HG03159 (cell line): ENCODE data around the gene TAF8.

Experiments used
- ATAC-seq: cut with Tn5 transposase; IDR thresholded peaks from one replicate; pipeline ENCODE4 v1.9.1; 2021; ENCODE audit warnings: mild to moderate bottlenecking, moderate library complexity; ENCODE audit not compliant: unreplicated experiment

TAF8 gene

GRCh38 chr6:42095094-42095493 is 44.8 kb downstream of the TAF8 start:
- ATAC-seq: no peak

- ATAC-seq: no peak
Observed at GRCh38 chr6:42095776-42096541, 45.6 kb downstream of the TAF8 start.

DNA sequence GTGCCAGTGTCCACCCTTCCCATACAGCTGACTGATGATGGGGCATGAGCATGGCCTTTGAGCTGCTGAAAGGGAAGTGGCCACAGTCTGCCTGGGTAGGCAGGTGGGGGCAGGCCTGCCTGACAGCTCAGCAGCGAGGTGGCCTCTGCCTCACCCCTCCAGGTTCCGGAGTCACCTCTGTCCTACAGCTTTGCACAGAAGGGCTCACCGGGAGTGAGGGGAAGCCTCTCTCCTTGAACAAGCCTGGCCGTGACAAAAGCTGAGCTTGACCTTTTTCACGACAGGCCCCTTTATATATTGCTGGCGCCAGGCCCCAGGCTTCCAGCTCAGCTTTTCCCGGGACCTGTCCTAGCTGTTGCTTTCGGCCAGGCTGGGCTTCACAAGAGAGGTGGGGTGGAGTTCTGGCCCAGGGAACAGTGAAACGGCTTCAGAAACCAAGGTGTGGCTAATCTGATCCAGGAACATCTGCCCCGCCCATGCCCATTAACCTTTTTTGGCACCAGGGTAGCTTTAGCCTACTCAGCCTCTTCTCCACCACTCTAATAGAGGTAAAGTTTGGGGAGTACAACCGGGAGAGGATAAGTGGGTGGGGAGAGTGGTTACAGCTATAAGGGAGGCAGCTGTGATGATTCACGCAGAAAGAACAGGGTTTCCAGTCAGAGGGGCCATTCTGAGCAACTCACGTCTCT is 49.2 kb downstream of the TAF8 start:
- ATAC-seq: no peak

- ATAC-seq: no peak
Observed at GRCh38 chr6:42100029-42100901, 49.9 kb downstream of the TAF8 start.

DNA sequence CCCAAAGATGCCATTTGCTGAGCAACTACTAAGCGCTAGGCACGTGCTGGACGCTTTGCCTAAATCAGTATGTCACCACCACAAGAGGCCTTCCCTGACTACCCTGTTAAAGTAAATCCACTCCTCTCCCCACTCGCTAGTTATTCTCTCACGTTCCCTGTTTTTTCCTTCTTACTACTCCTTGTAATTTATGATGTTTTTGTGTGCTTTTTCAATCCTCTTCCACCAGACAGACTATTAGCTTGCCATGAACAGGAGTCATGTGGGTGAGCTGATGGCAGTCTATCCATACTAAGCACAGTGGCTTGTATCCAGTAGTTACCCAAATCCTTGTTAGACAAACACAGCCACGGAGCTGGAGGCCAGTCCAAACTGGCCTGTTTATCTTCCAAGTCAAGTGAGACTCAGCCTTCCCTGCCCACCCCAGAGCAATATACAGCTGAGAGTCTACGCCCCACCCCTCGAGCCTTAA is 50.9 kb downstream of the TAF8 start:
- no peak for ATAC-seq

- no peak for ATAC-seq
Observed at GRCh38 chr6:42103216-42103615, 52.9 kb downstream of the TAF8 start.

GRCh38 chr6:42103753-42104094 is 53.4 kb downstream of the TAF8 start:
- no peak for ATAC-seq

- ATAC-seq: peak; percentile 70
Observed at GRCh38 chr6:42104095-42104803, 53.9 kb downstream of the TAF8 start.

- no peak for ATAC-seq
Observed at GRCh38 chr6:42104804-42105125, 54.4 kb downstream of the TAF8 start.

DNA sequence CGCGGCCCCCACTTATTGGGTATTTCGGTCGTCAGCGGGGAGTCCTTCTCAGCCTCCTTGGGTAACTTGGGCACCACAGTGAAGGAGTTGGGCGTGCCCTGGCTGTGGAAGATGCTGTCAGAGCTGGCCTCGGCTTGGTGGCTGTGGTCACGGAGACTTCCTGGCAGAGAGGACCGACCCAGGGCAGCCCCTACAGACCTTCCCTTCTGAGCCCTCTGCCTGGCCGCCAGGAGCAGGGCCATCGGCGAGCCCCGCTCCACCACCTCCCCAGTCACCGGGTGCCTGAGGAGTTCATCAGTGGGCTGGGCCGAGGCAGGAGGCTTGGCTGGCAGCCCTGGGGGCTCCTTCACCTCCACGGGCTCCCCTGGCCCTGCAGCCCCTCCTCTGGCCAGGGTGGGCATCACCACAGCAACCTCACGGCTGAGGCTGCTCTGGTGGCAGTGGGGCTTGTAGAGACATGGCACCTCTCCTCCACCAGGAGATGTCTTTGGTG is 54.9 kb downstream of the TAF8 start:
- ATAC-seq: no peak

DNA sequence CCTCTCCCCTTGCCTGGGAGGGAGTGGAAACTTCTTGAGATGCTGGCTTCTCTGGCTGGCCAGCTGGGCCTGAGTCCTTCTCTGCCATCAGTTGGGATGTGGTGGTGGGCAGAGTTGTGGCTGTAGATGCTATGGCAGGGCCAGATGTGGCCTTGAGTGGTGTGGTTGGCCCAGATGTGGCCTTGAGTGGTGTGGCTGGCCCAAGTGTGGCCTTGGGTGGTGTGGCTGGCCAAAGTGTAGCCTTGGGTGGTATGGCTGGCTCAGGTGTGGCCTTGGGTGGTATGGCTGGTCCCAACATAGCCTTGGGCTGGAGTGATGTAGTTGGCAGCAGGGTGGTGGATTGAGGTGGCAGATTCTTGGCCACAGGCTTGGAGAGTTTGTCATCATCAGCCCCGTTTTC is 55.4 kb downstream of the TAF8 start:
- ATAC-seq: no peak

GRCh38 chr6:42106112-42107023 is 56.0 kb downstream of the TAF8 start:
- ATAC-seq: no peak

GRCh38 chr6:42108071-42108470 is 57.7 kb downstream of the TAF8 start:
- no peak for ATAC-seq

- no peak for ATAC-seq
Observed at GRCh38 chr6:42110683-42111082, 60.4 kb downstream of the TAF8 start.

DNA sequence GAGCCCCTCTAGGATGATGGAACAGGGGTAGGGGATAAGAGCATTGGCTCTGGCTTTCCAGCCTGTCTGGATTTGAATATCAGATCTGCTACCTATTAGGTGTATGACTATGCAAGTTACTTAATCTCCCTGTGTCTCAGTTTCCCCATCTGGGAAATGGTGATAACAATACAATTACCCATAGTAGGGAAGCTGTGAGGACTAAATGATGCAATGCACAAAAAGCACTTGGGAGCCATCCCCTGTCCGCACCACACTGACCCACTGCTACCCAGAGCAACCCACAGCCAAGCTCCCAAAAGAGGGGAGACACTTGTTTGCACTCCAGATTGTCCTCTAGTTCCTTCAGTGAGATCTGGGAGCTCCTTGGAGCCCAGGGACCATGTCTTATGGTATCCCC is 62.0 kb downstream of the TAF8 start:
- no peak for ATAC-seq

- no peak for ATAC-seq
Observed at GRCh38 chr6:42113936-42114636, 63.8 kb downstream of the TAF8 start.

- no peak for ATAC-seq
Observed at GRCh38 chr6:42117843-42118161, 67.5 kb downstream of the TAF8 start.

DNA sequence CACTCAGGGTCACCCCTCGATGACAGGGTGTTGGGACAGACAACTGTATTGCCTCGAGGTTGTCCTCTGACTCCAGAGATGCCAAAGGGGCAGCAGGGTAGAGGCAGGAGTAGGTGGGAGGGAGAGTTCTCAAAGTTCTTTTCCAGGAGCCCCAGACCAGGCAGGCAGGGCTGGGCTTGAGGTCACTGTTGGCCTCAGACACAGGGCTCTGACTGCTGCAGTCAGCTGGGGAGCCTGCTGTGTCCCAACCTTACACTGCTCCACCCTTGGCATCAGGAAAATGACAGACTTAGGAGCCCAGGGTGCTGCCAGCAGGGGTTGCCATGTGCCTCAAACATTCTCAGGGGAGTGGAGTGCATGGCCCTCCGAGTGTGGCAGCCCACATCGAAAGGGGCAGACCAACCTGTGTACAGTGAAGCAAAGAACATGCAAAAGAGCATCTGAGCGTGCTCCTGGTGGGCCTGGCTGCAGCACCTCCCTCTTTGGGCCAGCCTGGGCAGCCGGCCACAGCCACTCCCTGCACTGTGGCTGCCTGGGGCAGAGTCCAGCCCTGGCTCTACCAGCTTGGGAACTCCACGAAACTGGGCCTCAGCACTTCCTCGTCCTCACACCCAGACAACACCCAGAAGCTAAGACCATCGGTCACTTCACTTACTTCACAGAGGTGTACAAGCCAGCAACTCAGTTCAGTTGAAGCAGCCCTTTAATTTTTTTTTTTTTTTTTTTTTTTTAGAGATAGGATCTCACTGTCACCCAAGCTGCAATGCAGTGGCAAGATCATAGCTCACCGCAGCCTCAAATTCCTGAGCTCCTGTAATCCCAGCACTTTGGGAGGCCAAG is 68.1 kb downstream of the TAF8 start:
- ATAC-seq: no peak
